ENCODE data around the gene ZNF793.

- TF ChIP-seq CTCF (IDR thresholded peaks at IDR 0.05) (no peak), POLR2A (IDR thresholded peaks at IDR 0.05) (no peak)
These were observed 40.4 kb upstream of the ZNF793 start for GRCh38 chr19:37466277-37466797.
